Fibroblast of peridontal ligament (primary cell): ENCODE results near the gene GRIN1.
A peak's percentile ranks its signal among the peaks of the same experiment; 100 is the strongest.

Source experiments
- DNase-seq: peaks from one replicate; pipeline ENCODE4 v3.0.0-alpha.2; 2010; ENCODE audit errors: extremely low read depth

The GRIN1 gene

GRCh38 chr9:137178201-137178938 is 39.4 kb downstream of the GRIN1 start:
- DNase-seq = no peak

- no peak for DNase-seq
These were observed 40.1 kb downstream of the GRIN1 start for GRCh38 chr9:137178939-137179630.

GRCh38 chr9:137179761-137180160 is 40.8 kb downstream of the GRIN1 start:
- no peak for DNase-seq

- no peak for DNase-seq
These were observed 41.5 kb downstream of the GRIN1 start for GRCh38 chr9:137180491-137180890.

- no peak for DNase-seq
These were observed 42.7 kb downstream of the GRIN1 start for GRCh38 chr9:137181680-137182079.

GRCh38 chr9:137182836-137183235 is 43.9 kb downstream of the GRIN1 start:
- DNase-seq = no peak

- no peak for DNase-seq
These were observed 45.1 kb downstream of the GRIN1 start for GRCh38 chr9:137183980-137184595.

GRCh38 chr9:137184881-137185660 is 46.1 kb downstream of the GRIN1 start:
- no peak for DNase-seq

GRCh38 chr9:137185921-137186320 is 47.0 kb downstream of the GRIN1 start:
- no peak for DNase-seq

GRCh38 chr9:137186385-137186784 is 47.4 kb downstream of the GRIN1 start:
- no peak for DNase-seq

GRCh38 chr9:137187386-137187785 is 48.4 kb downstream of the GRIN1 start:
- no peak for DNase-seq

- DNase-seq = no peak
These were observed 49.1 kb downstream of the GRIN1 start for GRCh38 chr9:137188086-137188489.

GRCh38 chr9:137188490-137189296 is 49.7 kb downstream of the GRIN1 start, which contains the start of the genes ANAPC2 and SSNA1:
ANAPC2 (minus strand) TSS chr9:137188560; CDS start chr9:137188532, 28 bp downstream.
SSNA1 (plus strand) TSS chr9:137188676; CDS start chr9:137188727, 51 bp downstream.
- peak; percentile 93 for DNase-seq

GRCh38 chr9:137189297-137190295 is 50.6 kb downstream of the GRIN1 start:
- no peak for DNase-seq

- no peak for DNase-seq
These were observed 51.4 kb downstream of the GRIN1 start for GRCh38 chr9:137190315-137190856.

GRCh38 chr9:137191245-137191644 is 52.3 kb downstream of the GRIN1 start:
- no peak for DNase-seq

GRCh38 chr9:137191691-137192447 is 52.9 kb downstream of the GRIN1 start:
- no peak for DNase-seq

GRCh38 chr9:137192448-137192780 is 53.5 kb downstream of the GRIN1 start:
- DNase-seq = no peak

GRCh38 chr9:137192859-137193258 is 53.9 kb downstream of the GRIN1 start:
- DNase-seq = no peak
